ENCODE measurements around the gene TBC1D9.

DNA sequence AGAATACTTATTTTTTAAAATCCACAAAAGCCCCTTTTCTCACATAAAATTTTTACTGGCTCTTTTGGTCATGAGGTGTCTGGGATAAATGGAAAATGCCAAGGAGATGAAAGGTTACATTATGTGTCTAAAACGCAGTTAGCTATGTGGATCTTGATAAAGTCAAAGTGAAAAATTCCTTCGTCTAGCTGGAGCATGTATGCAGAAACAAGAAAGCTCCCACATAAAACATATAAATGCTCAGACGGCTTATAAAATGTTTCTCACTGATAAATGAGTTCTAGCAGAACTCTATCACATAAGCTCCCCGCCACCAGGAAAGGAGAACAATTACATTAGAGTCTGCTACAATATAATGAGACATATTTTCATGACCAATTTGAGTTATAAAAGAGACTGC, 83.8 kb downstream of the TBC1D9 start:
- TF ChIP-seq, protein P1, sequence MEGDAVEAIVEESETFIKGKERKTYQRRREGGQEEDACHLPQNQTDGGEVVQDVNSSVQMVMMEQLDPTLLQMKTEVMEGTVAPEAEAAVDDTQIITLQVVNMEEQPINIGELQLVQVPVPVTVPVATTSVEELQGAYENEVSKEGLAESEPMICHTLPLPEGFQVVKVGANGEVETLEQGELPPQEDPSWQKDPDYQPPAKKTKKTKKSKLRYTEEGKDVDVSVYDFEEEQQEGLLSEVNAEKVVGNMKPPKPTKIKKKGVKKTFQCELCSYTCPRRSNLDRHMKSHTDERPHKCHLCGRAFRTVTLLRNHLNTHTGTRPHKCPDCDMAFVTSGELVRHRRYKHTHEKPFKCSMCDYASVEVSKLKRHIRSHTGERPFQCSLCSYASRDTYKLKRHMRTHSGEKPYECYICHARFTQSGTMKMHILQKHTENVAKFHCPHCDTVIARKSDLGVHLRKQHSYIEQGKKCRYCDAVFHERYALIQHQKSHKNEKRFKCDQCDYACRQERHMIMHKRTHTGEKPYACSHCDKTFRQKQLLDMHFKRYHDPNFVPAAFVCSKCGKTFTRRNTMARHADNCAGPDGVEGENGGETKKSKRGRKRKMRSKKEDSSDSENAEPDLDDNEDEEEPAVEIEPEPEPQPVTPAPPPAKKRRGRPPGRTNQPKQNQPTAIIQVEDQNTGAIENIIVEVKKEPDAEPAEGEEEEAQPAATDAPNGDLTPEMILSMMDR (CRISPR knock-in tag; IDR thresholded peaks at IDR 0.05) = no peak
- TF ChIP-seq, protein P2, sequence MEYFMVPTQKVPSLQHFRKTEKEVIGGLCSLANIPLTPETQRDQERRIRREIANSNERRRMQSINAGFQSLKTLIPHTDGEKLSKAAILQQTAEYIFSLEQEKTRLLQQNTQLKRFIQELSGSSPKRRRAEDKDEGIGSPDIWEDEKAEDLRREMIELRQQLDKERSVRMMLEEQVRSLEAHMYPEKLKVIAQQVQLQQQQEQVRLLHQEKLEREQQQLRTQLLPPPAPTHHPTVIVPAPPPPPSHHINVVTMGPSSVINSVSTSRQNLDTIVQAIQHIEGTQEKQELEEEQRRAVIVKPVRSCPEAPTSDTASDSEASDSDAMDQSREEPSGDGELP (IDR thresholded peaks at IDR 0.05; ENCODE audit: borderline replicate concordance, low read depth) = no peak
- no peak for TF ChIP-seq EP300 (IDR thresholded peaks at IDR 0.05; ENCODE audit: low read depth in 2 of 2, low read length in 2 of 2)
- no peak for TF ChIP-seq EP300 (CRISPR knock-in tag; IDR thresholded peaks at IDR 0.05; ENCODE audit: borderline replicate concordance)
- no peak for TF ChIP-seq POLR2AphosphoS5 (IDR thresholded peaks at IDR 0.05; ENCODE audit: low read depth, low read length)
- no peak for TF ChIP-seq ZBTB7A (CRISPR knock-in tag; IDR thresholded peaks at IDR 0.05)
- TF ChIP-seq ZNF552 (CRISPR knock-in tag; IDR thresholded peaks at IDR 0.05; ENCODE audit: borderline replicate concordance) = no peak
- TF ChIP-seq MEIS2 (CRISPR knock-in tag; IDR thresholded peaks at IDR 0.05) = no peak
- no peak for TF ChIP-seq ZNF232 (CRISPR knock-in tag; IDR thresholded peaks at IDR 0.05; ENCODE audit: borderline replicate concordance)
- TF ChIP-seq KAT2B (IDR thresholded peaks at IDR 0.05; ENCODE audit: borderline replicate concordance, low read depth, low read length) = no peak
- TF ChIP-seq CREB1 (IDR thresholded peaks at IDR 0.05) = no peak
- TF ChIP-seq CREB1 (CRISPR knock-in tag; IDR thresholded peaks at IDR 0.05) = no peak
- no peak for TF ChIP-seq MXI1 (IDR thresholded peaks at IDR 0.05; ENCODE audit: borderline replicate concordance, low read depth, low read length)
- no peak for TF ChIP-seq EZH2 (conservative IDR thresholded peaks at IDR 0.05; ENCODE audit: low read depth, low read length)
- TF ChIP-seq, protein P3, sequence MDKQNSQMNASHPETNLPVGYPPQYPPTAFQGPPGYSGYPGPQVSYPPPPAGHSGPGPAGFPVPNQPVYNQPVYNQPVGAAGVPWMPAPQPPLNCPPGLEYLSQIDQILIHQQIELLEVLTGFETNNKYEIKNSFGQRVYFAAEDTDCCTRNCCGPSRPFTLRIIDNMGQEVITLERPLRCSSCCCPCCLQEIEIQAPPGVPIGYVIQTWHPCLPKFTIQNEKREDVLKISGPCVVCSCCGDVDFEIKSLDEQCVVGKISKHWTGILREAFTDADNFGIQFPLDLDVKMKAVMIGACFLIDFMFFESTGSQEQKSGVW (CRISPR knock-in tag; IDR thresholded peaks at IDR 0.05; ENCODE audit: borderline replicate concordance) = no peak
- no peak for TF ChIP-seq HDAC6 (IDR thresholded peaks at IDR 0.05; ENCODE audit: low read depth, low read length)

Data from HepG2 (cell line).